Body of pancreas (tissue), 4 donors: Measurements from ENCODE around the gene PKLR. TPM values are rescaled to one million over a fixed set of nuclear protein-coding genes. Genes with fewer than 3 reads are reported as not detected.

Source experiments
- ATAC-seq: fragments of 150-250 bp; one replicate; pipeline ENCODE4 v1.9.1; 2016
- DNase-seq, 4 donors: peaks; one replicate each; pipeline ENCODE4 v3.0.0-alpha.2; 2019
- H3K27ac ChIP-seq, 4 donors: fragments of 200-600 bp; sonication (generic); 1 replicate in 3 of 4; 2 replicates in 1 of 4; pipeline versions ENCODE4 v1.5.1 to v1.6.1; 2016 to 2019; ENCODE audit warnings: mild to moderate bottlenecking in 1 of 4, mixed read lengths in 1 of 4, moderate library complexity in 1 of 4
- H3K27me3 ChIP-seq, 2 donors: fragments of 200-600 bp; sonication (generic); one replicate each; pipeline ENCODE4 v1.6.0; 2016; ENCODE audit warnings: mild to moderate bottlenecking in 1 of 2
- H3K36me3 ChIP-seq, 2 donors: fragments of 200-600 bp; sonication (generic); replicated peaks in 1 of 2; 2 replicates each; pipeline ENCODE4 v1.5.1; 2016; ENCODE audit warnings: low read depth in 2 of 2; ENCODE audit not compliant: insufficient read depth in 1 of 2
- H3K4me1 ChIP-seq: fragments of 200-600 bp; sonication (generic); one replicate; pipeline ENCODE4 v1.6.0; 2016
- H3K4me3 ChIP-seq, 2 donors: fragments of 200-600 bp; sonication (generic); 1 replicate in 1 of 2; 2 replicates in 1 of 2; pipeline ENCODE4 v1.5.1; 2016 to 2019
- H3K9me3 ChIP-seq, 3 donors: fragments of 200-600 bp; sonication (generic); 1 replicate in 2 of 3; 2 replicates in 1 of 3; pipeline ENCODE4 v1.5.1; 2016
- POLR2A ChIP-seq, 3 donors: fragments of 450-650 bp; IDR thresholded peaks; one replicate each; pipeline ENCODE4 v1.6.1; 2016; ENCODE audit warnings: antibody characterized with exemption in 3 of 3, mild to moderate bottlenecking in 2 of 3
- WGBS, 2 donors: methylation state at CpG; one replicate each; pipeline ENCODE4 v1.1.5; 2017; 5-methylcytosine and 5-hydroxymethylcytosine counted together
- intact Hi-C: fragments of 100-400 bp; cut with DNase I; formaldehyde crosslinking; loops from one replicate; pipeline ENCODE4 v1.15.1; 2023
- total RNA-seq, 2 donors: library from RNA; depleted of rRNA; stranded (reverse); fragments of >200 nt; gene quantifications; one replicate each; pipeline ENCODE4 v1.1.0, GENCODE V29; 2016
- TF ChIP-seq, protein P1 (sequence below), 7 experiments: fragments of 450-650 bp in 4 of 7; fragments of 200-600 bp in 3 of 7; sonication (generic) in 3 of 7; IDR thresholded peaks; one replicate each; pipeline ENCODE4 v1.5.1; 2016 to 2019; ENCODE audit warnings: antibody characterized with exemption in 7 of 7

Gene PKLR
- total RNA-seq: not detected

DNA sequence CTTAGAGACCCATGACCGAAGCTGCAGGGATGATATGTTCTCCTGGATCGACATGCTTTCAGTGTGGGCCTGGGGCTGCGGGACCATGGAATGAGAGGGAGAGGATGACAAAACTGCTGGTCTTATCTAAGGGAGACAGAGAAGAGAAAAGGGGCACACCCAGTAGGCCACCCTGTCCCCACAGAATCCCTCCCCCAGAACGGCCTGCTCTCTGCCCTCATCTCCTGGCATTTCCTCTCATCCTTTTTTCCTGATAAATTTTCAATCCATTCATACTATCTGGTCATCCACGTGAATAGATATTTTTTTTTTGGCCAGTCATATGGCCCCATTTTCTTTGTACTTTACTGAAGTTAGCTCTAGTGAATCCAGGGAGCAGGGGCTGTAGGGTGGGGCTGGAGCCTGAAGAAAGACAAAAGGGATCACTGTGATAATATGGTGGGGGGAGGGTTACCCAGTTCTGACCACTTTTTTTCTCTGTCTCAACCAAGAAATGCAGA, at the start of gene PKLR:
TSS of gene PKLR (minus strand) at position 97 of the 500 bp plus-strand sequence. CDS start at position 54, 43 bp downstream.
- Histone ChIP-seq H3K4me3 (no peak within 1 kb of the TSS), H3K9me3 (no peaks in the 10 kb centered on the region), H3K4me1 (no peaks in the 10 kb centered on the region), H3K27me3 (no peaks in the 10 kb centered on the region), H3K36me3 (no peaks in the 10 kb centered on the region), H3K27ac (no peak within 1 kb of the TSS)
- DNase-seq (no peak), ATAC-seq (no peak)
- intact Hi-C loops: no loop called here
- TF ChIP-seq POLR2A (IDR thresholded peaks at IDR 0.05): no peak
- TF ChIP-seq, protein P1, sequence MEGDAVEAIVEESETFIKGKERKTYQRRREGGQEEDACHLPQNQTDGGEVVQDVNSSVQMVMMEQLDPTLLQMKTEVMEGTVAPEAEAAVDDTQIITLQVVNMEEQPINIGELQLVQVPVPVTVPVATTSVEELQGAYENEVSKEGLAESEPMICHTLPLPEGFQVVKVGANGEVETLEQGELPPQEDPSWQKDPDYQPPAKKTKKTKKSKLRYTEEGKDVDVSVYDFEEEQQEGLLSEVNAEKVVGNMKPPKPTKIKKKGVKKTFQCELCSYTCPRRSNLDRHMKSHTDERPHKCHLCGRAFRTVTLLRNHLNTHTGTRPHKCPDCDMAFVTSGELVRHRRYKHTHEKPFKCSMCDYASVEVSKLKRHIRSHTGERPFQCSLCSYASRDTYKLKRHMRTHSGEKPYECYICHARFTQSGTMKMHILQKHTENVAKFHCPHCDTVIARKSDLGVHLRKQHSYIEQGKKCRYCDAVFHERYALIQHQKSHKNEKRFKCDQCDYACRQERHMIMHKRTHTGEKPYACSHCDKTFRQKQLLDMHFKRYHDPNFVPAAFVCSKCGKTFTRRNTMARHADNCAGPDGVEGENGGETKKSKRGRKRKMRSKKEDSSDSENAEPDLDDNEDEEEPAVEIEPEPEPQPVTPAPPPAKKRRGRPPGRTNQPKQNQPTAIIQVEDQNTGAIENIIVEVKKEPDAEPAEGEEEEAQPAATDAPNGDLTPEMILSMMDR (IDR thresholded peaks at IDR 0.05): no peak
- 74 to 83% methylated on average over 5 of the region's 5 CpGs for WGBS, 2 donors

DNA sequence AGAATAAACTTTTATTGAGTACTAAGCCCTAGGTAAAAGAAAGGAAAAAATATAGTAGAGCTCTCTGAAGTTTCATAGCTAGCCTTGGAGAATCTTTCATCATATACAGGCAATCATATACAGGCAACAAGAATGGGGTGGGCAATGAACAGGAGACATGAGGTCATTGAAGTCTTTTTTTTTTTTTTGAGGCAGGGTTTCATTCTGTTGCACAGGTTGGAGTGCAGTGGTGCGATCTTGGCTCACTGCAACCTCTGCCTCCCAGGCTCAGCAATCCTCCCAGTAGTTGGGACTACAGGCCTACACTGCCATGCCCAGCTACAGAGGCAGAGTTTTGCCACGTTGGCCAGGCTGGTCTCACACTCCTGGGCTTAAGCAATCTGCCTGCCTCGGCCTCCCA, 41.6 kb upstream of the PKLR start:
- 90 to 94% methylated on average over 2 to 3 of the region's 3 CpGs for WGBS, 2 donors
- H3K9me3 ChIP-seq: no peaks in the 10 kb centered on the region
- no peaks in the 10 kb centered on the region for H3K27me3 ChIP-seq
- DNase-seq: no peak
- ATAC-seq: no peak
- intact Hi-C loops: no loop called here
- no peak overlapping the region for H3K4me3 ChIP-seq
- H3K27ac ChIP-seq: no peak overlapping the region
- H3K36me3 ChIP-seq: peaks cover 18 to 50% of the 10 kb centered on the region in 2 donors
- TF ChIP-seq, protein P1 (IDR thresholded peaks at IDR 0.05): no peak
- no peak for TF ChIP-seq POLR2A (IDR thresholded peaks at IDR 0.05)
- H3K4me1 ChIP-seq: no peaks in the 10 kb centered on the region

DNA sequence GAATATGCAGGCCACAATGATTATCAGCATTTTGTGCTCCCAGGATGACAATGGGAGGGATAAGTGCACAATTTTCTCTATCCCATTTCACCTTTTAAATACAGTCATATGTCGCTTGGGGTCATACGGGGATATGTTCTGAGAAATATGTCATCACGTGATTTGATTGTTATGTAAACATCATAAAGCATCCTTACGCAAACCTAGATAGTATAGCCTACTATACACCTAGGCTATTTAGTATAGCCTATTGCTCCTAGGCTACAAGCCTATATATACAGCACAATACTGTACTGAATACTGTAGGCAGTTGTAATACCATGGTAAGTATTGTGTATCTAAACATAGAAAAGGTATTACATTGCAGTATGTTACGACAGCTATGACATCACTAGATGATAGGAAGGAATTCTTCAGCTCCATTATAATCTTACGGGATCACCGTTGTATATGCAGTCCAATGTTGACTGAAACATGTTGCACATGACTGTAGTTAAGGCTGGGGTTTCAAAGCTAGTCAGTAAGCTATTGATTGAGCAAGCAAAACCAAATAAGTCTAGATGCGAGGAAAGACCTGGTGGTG, 38.4 kb upstream of the PKLR start:
- peaks cover 18 to 44% of the 10 kb centered on the region in 2 donors for H3K36me3 ChIP-seq
- ATAC-seq: no peak

DNA sequence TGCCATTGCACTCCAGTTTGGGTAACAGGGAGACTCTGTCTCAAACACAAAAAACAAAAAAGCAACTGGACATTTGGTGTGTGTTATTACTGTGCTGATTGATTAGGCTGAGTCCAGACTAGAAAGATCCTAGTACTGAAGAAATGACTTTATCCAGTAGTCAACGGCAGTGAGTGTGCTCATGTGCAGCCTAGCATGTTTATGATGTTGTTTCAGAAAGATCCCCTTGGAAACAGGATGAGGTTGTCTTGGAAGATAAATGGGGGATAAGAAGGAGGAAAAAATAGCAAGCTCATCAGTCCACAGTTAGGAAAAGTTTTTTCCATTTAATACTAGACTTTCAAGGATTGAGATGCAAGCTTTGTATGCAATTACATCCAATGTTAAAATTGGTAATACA, 33.7 kb upstream of the PKLR start:
- Histone ChIP-seq H3K27me3 (no peaks in the 10 kb centered on the region), H3K9me3 (no peaks in the 10 kb centered on the region), H3K4me3 (no peak overlapping the region), H3K4me1 (no peaks in the 10 kb centered on the region), H3K36me3 (peaks cover 8 to 21% of the 10 kb centered on the region in 2 donors), H3K27ac (no peak overlapping the region)
- DNase-seq (no peak), ATAC-seq (no peak)
- intact Hi-C loops: no loop called here
- no peak for TF ChIP-seq POLR2A (IDR thresholded peaks at IDR 0.05)
- TF ChIP-seq, protein P1 (IDR thresholded peaks at IDR 0.05): no peak
- 69 to 81% methylated on average over 1 of the region's 1 CpG for WGBS, 2 donors

More for the DNA sequence above, 38.4 kb upstream of the PKLR start:
- intact Hi-C loops: no loop called here
- TF ChIP-seq, protein P1 (IDR thresholded peaks at IDR 0.05): no peak
- TF ChIP-seq POLR2A (IDR thresholded peaks at IDR 0.05): no peak
- DNase-seq: no peak
- no peaks in the 10 kb centered on the region for H3K4me1 ChIP-seq
- no peaks in the 10 kb centered on the region for H3K9me3 ChIP-seq
- no peak overlapping the region for H3K27ac ChIP-seq
- no peaks in the 10 kb centered on the region for H3K27me3 ChIP-seq
- H3K4me3 ChIP-seq: no peak overlapping the region
- WGBS, 2 donors: 77 to 88% methylated on average over 8 of the region's 8 CpGs
